NCI-H2171 (cell line): ENCODE measurements around the gene LANCL1.
"Not testable (repeated sequence)": the region's sequence is repeated elsewhere in the genome, so short reads cannot be mapped to it uniquely, and the experiment has no call there.

Source experiments
- DNase-seq: peaks from one replicate; lab custom pipeline; 2025; lab: John Stamatoyannopoulos, UW

LANCL1 gene

GRCh38 chr2:210459407-210459806 is 17.2 kb downstream of the LANCL1 start:
- no peak for DNase-seq

DNA sequence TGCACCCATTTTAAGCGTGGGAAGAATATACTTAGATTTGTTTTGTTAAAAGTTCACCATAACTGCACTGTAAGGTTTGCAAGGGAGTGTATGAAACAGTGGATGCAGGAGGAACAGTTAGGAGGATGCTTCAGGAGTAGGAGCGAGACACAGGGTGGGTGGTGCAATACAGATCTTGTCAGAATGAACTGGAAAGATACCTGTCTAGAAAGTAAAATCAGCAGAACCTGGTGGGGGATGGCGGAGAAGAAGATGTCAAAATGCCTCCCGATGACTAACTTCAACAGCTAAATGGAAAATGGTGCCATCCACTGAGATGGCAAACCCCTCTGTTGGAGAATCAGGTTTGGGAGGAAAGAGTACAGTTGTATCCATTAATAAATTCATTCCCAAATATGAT is 18.2 kb downstream of the LANCL1 start:
- no peak for DNase-seq

- no peak for DNase-seq
Measured at GRCh38 chr2:210456571-210456970, 20.0 kb downstream of the LANCL1 start.

- DNase-seq = no peak
Measured at GRCh38 chr2:210454336-210454735, 22.2 kb downstream of the LANCL1 start.

DNA sequence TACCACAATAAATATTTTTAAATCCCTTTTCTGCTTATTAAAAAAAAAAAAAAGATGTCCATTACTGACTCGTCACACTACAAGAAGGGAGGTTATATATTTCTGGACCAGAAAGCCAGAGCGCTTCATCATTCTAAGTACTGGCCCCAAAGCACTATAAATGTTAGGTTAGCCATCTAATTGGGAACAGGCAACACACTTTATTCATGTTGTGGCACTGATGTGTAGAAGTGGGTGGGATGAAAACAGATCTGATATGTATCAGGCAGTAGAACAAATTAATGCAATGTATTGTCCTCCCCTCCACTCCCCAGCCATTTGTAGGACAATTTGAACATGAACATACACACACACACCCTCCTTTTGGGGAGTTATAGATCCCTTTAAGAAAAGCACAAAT is 24.4 kb downstream of the LANCL1 start:
- no peak for DNase-seq

GRCh38 chr2:210450942-210451341 is 25.6 kb downstream of the LANCL1 start:
- not testable (repeated sequence) for DNase-seq

DNA sequence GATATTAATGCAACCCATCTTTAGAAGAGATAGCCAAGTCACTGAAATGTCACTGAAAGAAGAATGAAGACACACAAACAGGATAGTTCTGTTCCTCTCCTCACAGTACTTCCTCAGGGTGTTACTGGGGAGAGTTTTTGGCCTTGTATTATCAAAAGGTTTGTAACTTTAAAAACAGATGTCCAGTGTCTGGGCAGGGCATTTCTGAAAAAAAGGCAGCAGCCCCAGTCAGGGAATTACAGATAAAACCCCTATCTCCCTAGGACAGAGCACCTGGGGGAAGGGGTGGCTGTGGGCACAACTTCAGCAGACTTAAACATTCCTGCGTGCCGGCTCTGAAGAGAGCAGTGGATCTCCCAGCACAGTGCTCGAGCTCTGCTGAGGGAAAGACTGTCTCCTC is 30.8 kb downstream of the LANCL1 start:
- no peak for DNase-seq

DNA sequence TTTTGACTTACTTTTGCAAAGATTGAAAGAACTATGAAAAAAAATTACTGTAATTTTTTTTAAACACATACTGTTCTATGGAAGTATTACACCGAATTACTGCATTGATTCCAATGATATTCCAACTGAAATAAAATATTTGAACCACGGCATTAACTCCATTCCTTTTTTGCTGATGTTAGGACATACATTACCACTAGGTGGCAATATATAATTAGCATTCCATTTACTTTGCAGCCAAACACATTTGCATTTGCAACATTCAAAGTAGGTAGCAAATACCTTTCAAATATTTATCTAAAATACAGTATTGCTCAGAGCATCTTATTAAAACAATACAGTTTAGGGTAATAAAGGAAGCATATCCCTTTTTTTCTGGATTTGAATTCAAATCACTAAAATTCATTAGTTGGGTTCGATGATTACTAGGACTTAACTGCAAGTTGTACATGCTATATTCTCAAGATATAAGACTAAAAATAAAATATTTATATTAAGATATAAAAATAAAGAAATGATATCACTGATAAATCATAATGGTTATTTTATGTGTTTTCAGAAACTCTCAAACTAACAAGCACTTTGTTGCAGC is 31.3 kb downstream of the LANCL1 start:
- DNase-seq = peak; percentile 11

GRCh38 chr2:210443527-210443926 is 33.0 kb downstream of the LANCL1 start:
- DNase-seq = no peak

- no peak for DNase-seq
Measured at GRCh38 chr2:210442878-210443277, 33.7 kb downstream of the LANCL1 start.

DNA sequence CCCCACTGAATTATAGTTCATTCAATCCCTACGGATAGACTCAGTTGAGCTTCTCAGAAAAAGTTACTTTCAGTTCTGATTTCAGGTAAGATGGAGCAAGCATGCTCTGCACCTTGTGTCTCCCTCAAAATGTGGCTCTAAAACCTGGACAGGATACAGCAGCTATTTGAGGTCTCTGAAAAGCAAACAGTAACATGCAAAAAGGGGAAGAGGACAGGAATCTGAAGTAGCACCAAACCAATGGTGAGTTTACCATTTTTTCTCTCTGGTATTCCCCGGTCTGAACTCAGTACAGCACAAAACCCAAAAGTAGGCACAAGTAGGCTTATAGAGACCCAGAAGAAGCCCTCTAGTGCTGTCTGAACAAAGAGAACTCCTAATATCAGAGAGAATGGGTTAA is 34.1 kb downstream of the LANCL1 start:
- DNase-seq = no peak

GRCh38 chr2:210440206-210440605 is 36.4 kb downstream of the LANCL1 start:
- DNase-seq = no peak

- no peak for DNase-seq
Measured at GRCh38 chr2:210435439-210435838, 41.1 kb downstream of the LANCL1 start.

- no peak for DNase-seq
Measured at GRCh38 chr2:210432633-210433032, 43.9 kb downstream of the LANCL1 start.

DNA sequence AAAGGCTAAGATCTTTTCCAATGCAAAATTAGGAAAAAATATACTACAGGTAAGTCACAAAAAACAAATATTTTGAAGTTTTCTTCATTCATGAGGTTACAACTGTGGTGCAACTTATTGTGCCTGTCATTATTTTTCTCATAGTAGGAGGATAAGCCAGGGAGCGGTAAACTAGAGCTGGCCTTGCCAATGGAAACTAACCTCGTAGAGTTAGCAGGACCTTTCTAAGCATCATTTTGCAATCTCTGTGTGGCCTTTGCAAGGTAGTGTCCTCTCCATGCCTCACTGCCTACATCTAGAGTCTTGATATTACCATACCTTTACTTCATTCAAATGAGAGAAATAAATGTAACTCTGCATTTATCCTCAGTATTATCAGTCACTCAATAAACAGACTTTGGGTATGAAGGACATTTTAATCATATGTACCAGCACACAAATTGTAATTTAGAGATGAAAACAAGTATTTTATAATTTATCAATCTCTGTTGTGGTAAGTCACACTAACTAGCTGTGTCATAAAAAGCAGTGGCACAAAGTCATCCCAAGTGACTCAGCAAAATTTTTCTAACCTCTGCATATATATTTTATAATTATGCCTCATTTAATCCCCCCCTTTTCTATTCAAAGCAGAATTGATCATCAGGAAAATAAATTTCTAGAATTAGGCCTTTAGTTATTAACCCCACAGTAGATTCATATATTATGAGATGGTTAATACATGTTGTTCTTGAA is 47.0 kb downstream of the LANCL1 start:
- DNase-seq = no peak

DNA sequence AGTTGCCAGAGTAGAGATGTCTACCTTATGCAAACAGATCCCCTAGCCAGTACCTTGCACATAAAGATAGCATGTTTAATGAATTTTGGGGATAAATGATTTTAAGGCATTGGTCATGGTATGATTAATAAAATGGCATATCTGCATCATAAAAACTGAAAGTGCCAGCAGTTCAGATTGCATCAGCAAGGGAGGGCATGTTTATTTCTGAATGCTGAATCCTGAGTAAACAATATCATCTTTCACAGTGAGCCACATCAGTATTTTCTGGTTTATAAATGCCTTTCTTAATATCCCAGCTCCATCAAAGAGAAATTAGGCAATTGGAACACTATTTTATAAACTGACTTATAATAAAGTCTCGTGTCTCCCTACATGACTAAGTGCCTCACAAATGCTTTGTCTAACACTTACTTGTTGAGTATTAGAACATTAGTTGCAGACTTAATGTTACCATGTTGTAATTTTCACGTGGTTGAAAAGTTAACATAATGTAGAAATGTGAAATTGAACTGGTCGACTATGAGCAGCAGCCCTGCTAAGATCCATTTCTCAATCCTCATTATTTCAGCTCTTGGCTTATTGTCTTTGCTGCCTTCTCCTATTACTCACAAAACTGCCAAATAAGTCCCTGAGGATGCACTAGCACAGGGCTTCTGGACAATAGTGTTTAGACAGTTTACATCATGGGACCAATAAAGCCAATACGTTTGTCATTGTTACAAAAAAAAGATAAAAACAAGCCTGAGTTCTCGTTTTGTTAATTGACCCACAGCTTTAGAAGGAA is 48.0 kb downstream of the LANCL1 start:
- DNase-seq = no peak

DNA sequence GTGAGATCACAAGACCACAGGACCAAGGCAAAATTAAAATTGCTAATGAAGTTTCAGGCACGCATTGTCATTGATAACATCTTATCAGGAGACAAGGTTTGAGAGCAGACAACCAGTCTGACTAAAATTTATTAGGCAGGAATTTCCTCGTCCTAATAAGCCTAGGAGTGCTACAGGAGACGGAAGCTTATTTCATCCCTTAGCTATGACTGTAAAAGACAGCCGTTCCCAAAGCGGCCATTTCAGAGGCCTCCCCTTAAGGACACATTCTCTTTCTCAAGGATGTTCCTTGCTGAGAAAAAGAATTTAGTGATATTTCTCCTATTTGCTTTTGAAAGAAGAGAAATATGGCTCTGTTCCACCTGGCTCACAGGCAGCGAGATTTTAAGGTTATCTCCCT is 49.2 kb downstream of the LANCL1 start:
- not testable (repeated sequence) for DNase-seq

DNA sequence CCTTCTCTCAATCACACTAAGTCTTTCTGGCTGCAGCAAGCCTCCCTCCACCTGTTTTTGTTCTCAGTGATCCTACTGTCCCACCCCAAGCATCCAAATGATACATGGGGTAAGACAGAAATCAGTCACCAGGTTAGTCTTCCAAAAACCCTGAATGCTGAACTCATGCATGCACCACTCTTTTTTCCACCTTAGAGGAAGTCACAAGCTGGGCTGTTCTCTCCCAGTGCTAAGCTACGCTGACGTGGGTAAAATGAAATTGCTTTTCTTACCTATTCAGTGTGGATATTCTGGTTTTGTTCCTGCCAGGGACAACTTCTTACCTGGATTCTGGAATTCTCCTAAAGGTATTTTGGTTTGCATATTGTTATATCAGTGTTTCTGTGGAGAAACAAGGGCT is 54.2 kb downstream of the LANCL1 start:
- DNase-seq = no peak

- no peak for DNase-seq
Measured at GRCh38 chr2:210421916-210422315, 54.6 kb downstream of the LANCL1 start.

DNA sequence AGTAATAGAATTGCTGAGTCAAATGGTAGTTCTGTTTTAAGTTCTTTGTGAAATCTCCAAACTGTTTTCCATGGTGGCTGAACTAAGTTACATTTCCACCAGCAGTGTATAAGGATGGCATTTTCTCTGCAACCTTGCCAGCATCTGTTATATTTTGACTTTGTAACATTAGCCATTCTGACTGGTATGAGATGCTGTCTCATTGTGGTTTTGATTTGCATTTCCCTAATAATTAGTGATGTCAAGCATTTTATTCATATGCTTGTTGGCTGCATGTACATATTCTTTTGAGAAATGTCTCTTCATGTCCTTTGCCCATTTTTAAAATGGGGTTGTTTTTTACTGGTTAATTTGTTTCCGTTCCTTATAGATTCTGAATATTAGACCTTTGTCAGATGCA is 63.9 kb downstream of the LANCL1 start:
- no peak for DNase-seq

DNA sequence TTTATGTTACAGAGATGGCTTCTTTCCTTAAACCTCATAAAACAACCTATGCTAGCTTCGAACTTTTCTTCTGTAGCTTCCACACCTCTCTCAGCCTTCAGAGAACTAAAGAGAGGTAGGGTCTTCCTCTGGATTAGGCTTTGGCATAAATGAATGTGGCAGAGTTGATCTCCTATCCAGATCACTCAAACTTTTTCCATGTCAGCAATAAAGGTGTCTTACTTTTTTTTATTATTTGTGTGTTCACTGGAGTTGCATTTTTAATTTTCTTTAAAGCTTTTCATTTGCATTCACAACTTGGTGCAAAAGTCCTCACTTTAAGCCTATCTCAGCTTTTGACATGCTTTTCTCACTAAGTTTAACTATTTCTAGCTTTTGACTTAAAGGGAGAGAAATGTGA is 66.0 kb downstream of the LANCL1 start:
- no peak for DNase-seq

GRCh38 chr2:210399440-210400041 is 77.0 kb downstream of the LANCL1 start:
- DNase-seq = no peak

- DNase-seq = no peak
Measured at GRCh38 chr2:210392469-210392881, 84.1 kb downstream of the LANCL1 start.
